Measurements from ENCODE around the gene SORL1.

Gene SORL1

GRCh38 chr11:121654259-121654842, 202.2 kb downstream of the SORL1 start:
- FAIRE-seq (no peak), DNase-seq (ENCODE audit: low spot score) (no peak)

GRCh38 chr11:121654843-121655536, 202.9 kb downstream of the SORL1 start:
- DNase-seq (ENCODE audit: low spot score) (no peak), FAIRE-seq (no peak)

GRCh38 chr11:121655537-121656327, 203.6 kb downstream of the SORL1 start:
- FAIRE-seq: peak; percentile 88

GRCh38 chr11:121656328-121657090, 204.4 kb downstream of the SORL1 start:
- no peak for DNase-seq (ENCODE audit: low spot score)
- FAIRE-seq: no peak

More at GRCh38 chr11:121655537-121656327, 203.6 kb downstream of the SORL1 start:
- peak; percentile 83 for DNase-seq (ENCODE audit: low spot score)

- FAIRE-seq (no peak), DNase-seq (ENCODE audit: low spot score) (no peak)
Observed at GRCh38 chr11:121657146-121657545, 205.0 kb downstream of the SORL1 start.

- no peak for FAIRE-seq
- no peak for DNase-seq (ENCODE audit: low spot score)
Observed at GRCh38 chr11:121659811-121660210, 207.7 kb downstream of the SORL1 start.

GRCh38 chr11:121661880-121662486, 209.9 kb downstream of the SORL1 start:
- FAIRE-seq (no peak), DNase-seq (ENCODE audit: low spot score) (no peak)

- DNase-seq (ENCODE audit: low spot score) (no peak), FAIRE-seq (no peak)
Observed at GRCh38 chr11:121664144-121664543, 212.0 kb downstream of the SORL1 start.

GRCh38 chr11:121665206-121665838, 213.2 kb downstream of the SORL1 start:
- DNase-seq (ENCODE audit: low spot score): no peak

GRCh38 chr11:121667836-121668235, 215.7 kb downstream of the SORL1 start:
- FAIRE-seq: no peak

More at GRCh38 chr11:121665206-121665838, 213.2 kb downstream of the SORL1 start:
- no peak for FAIRE-seq

GRCh38 chr11:121669422-121669821, 217.3 kb downstream of the SORL1 start:
- no peak for DNase-seq (ENCODE audit: low spot score)
- no peak for FAIRE-seq

More at GRCh38 chr11:121667836-121668235, 215.7 kb downstream of the SORL1 start:
- no peak for DNase-seq (ENCODE audit: low spot score)

GRCh38 chr11:121670266-121670665, 218.2 kb downstream of the SORL1 start:
- FAIRE-seq (no peak), DNase-seq (ENCODE audit: low spot score) (no peak)

GRCh38 chr11:121670805-121671282, 218.7 kb downstream of the SORL1 start:
- DNase-seq (ENCODE audit: low spot score): no peak
- FAIRE-seq: no peak

- FAIRE-seq (no peak), DNase-seq (ENCODE audit: low spot score) (no peak)
Observed at GRCh38 chr11:121671283-121672168, 219.4 kb downstream of the SORL1 start.

- FAIRE-seq (no peak), DNase-seq (ENCODE audit: low spot score) (no peak)
Observed at GRCh38 chr11:121672630-121673487, 220.7 kb downstream of the SORL1 start.

- FAIRE-seq (no peak), DNase-seq (ENCODE audit: low spot score) (no peak)
Observed at GRCh38 chr11:121681550-121682268, 229.6 kb downstream of the SORL1 start.
